Ovary (tissue), 9 donors: ENCODE measurements around the gene REPS2. TPM values are rescaled to one million over a fixed set of nuclear protein-coding genes. Genes with fewer than 3 reads are reported as not detected.

Experiments
- DNase-seq, 5 donors: peaks; one replicate each; pipeline ENCODE4 v3.0.0-alpha.2; 2019 to 2020
- H3K27ac ChIP-seq, 2 donors: fragments of 200-600 bp; one replicate each; pipeline versions ENCODE4 v1.5.1 to v1.8.0; 2019 to 2022
- H3K27me3 ChIP-seq: fragments of 200-600 bp; one replicate; pipeline ENCODE4 v1.8.0; 2022
- H3K36me3 ChIP-seq: fragments of 200-600 bp; sonication (generic); one replicate; pipeline ENCODE4 v1.5.1; 2019
- H3K4me1 ChIP-seq: one replicate; pipeline ENCODE4 v1.8.1; 2013; ENCODE audit warnings: mild to moderate bottlenecking, moderate library complexity; ENCODE audit not compliant: insufficient read depth
- H3K4me3 ChIP-seq: fragments of 200-600 bp; sonication (generic); one replicate; pipeline ENCODE4 v1.5.1; 2017
- H3K9me3 ChIP-seq, 2 donors: fragments of 200-600 bp in 1 of 2; sonication (generic) in 1 of 2; one replicate each; pipeline versions ENCODE4 v1.5.1 to v1.8.1; 2013 to 2019; ENCODE audit warnings: mild to moderate bottlenecking in 1 of 2, moderate library complexity in 1 of 2
- CTCF ChIP-seq, 3 donors: fragments of 450-650 bp in 2 of 3; fragments of 200-600 bp in 1 of 3; IDR thresholded peaks; one replicate each; pipeline versions ENCODE4 v1.5.1 to v1.8.0; 2016 to 2022; ENCODE audit warnings: antibody characterized with exemption in 3 of 3, mild to moderate bottlenecking in 1 of 3
- EP300 ChIP-seq: sonication (generic); formaldehyde crosslinking; IDR thresholded peaks from one replicate; pipeline ENCODE4 v1.6.1; 2017; ENCODE audit warnings: antibody characterized with exemption
- POLR2A ChIP-seq: fragments of 450-650 bp; IDR thresholded peaks from one replicate; pipeline ENCODE4 v1.6.1; 2017; ENCODE audit warnings: antibody characterized with exemption, mild to moderate bottlenecking, moderate library complexity
- WGBS, 3 donors: extraction: QIAGEN DNeasy Blood & Tissue Kit in 1 of 3; methylation state at CpG; one replicate each; pipeline versions ENCODE4 v1.1.5 to v1.1.7; 2013 to 2017; 5-methylcytosine and 5-hydroxymethylcytosine counted together
- intact Hi-C, 4 donors: fragments of 100-400 bp; cut with DNase I; formaldehyde crosslinking; loops; one replicate each; pipeline versions ENCODE4 v1.11.0 to v1.15.1; 2022 to 2023
- polyA plus RNA-seq, 2 donors: library from polyadenylated mRNA; stranded (reverse); fragments of 200-250 nt in 1 of 2; fragments of 350-450 nt in 1 of 2; fragmentation: Illumina TruSeq in 1 of 2; extraction: RNeasy Lipid Tissue Mini Kit (QIAGEN cat#74804) in 1 of 2; gene quantifications; one replicate each; pipeline ENCODE4 v1.2.3, GENCODE V29; 2013 to 2014
- total RNA-seq, 7 donors: library from RNA; depleted of rRNA in 2 of 7; stranded (reverse); fragments of >200 nt in 2 of 7; fragmentation: NEBNext Ultra II Directional in 3 of 7; extraction: Animal tissue kit (Norgen Biotek cat#: 25700) in 3 of 7; gene quantifications; one replicate each; pipeline versions ENCODE4 v1.1.0 to v1.2.4, GENCODE V29; 2016 to 2023
- donor health status: DM: no; HTN: no; CAD: no; lungs with moderate emphysema.
- donor health status: DM: no; HTN: no; CAD: no.
- donor health status: Bipolar disorder and iron deficiency.
- donor health status: DM: yes; HTN: yes; CAD: no.
- donor health status: DM: no; HTN: no; CAD: no.
- donor health status: DM: yes; HTN: yes; CAD: no.

REPS2 gene
- total and polyA plus RNA-seq, 9 donors, result 2.1 to 25.8 (median 15.2) TPM

DNA sequence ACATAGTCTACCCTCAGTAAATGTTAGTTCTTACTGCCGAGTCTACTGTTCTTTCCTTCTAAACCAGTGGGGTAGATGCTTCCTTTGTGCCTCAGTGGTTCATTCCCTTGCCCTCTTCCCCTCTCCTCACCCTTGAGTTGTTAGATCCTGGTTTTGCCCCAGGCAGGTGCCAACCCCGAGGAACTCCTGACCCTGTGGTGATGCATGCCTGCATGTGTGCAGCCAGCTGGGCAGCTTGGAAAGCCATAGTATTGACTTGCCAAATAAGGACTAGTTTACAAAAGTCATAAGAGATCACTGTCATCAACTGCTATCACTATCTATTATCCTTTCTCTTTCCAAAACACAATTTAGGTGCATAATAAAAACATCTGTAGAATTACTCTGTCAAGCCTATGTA lies 50.9 kb downstream of the REPS2 start:
- 65 to 71% (median 70%) methylated on average over 2 of the region's 2 CpGs for WGBS, 3 donors
- no peak for DNase-seq

GRCh38 chrX:16999275-16999674 lies 52.8 kb downstream of the REPS2 start:
- TF ChIP-seq POLR2A, result no peak

More for the DNA sequence above, 50.9 kb downstream of the REPS2 start:
- Histone ChIP-seq H3K27me3 (no peaks in the 10 kb centered on the region), H3K4me3 (no peak overlapping the region), H3K27ac (no peak overlapping the region), H3K36me3 (no peaks in the 10 kb centered on the region), H3K4me1 (no peaks in the 10 kb centered on the region), H3K9me3 (no peaks in the 10 kb centered on the region)
- intact Hi-C loops, result no loop called here
- no peak for TF ChIP-seq CTCF (IDR thresholded peaks at IDR 0.05)

GRCh38 chrX:17000751-17001150 lies 54.3 kb downstream of the REPS2 start:
- DNase-seq, result no peak
- H3K36me3 ChIP-seq, result no peaks in the 10 kb centered on the region
- no peaks in the 10 kb centered on the region for H3K27me3 ChIP-seq
- TF ChIP-seq EP300, result no peak
- no peak for TF ChIP-seq POLR2A
- TF ChIP-seq CTCF (IDR thresholded peaks at IDR 0.05), result no peak
- H3K4me3 ChIP-seq, result no peak overlapping the region
- H3K27ac ChIP-seq, result no peak overlapping the region
- intact Hi-C loops, result no loop called here
- no peaks in the 10 kb centered on the region for H3K9me3 ChIP-seq
- H3K4me1 ChIP-seq, result no peaks in the 10 kb centered on the region
- 83 to 88% (median 85%) methylated on average over 2 of the region's 2 CpGs for WGBS, 3 donors

More at GRCh38 chrX:16999275-16999674, 52.8 kb downstream of the REPS2 start:
- no peaks in the 10 kb centered on the region for H3K36me3 ChIP-seq
- no peak for DNase-seq
- H3K4me1 ChIP-seq, result no peaks in the 10 kb centered on the region
- no peak overlapping the region for H3K27ac ChIP-seq
- H3K9me3 ChIP-seq, result no peaks in the 10 kb centered on the region
- H3K4me3 ChIP-seq, result no peak overlapping the region
- H3K27me3 ChIP-seq, result no peaks in the 10 kb centered on the region
- intact Hi-C loops, result no loop called here

- no peak overlapping the region for H3K4me3 ChIP-seq
- no peak overlapping the region for H3K27ac ChIP-seq
- no peak for DNase-seq
- no peaks in the 10 kb centered on the region for H3K27me3 ChIP-seq
- intact Hi-C loops, result no loop called here
- TF ChIP-seq CTCF (IDR thresholded peaks at IDR 0.05) (no peak), POLR2A (no peak), EP300 (no peak)
- no peaks in the 10 kb centered on the region for H3K4me1 ChIP-seq
- no peaks in the 10 kb centered on the region for H3K36me3 ChIP-seq
- no peaks in the 10 kb centered on the region for H3K9me3 ChIP-seq
- WGBS, 3 donors, result 70 to 80% (median 75%) methylated on average over 3 of the region's 3 CpGs
Observed at GRCh38 chrX:17005712-17006368, 59.4 kb downstream of the REPS2 start.

- TF ChIP-seq CTCF (IDR thresholded peaks at IDR 0.05), result no peak
- TF ChIP-seq EP300, result no peak
- TF ChIP-seq POLR2A, result no peak
- Histone ChIP-seq H3K27ac (no peak overlapping the region), H3K27me3 (no peaks in the 10 kb centered on the region), H3K36me3 (no peaks in the 10 kb centered on the region), H3K4me1 (no peaks in the 10 kb centered on the region), H3K9me3 (no peaks in the 10 kb centered on the region), H3K4me3 (no peak overlapping the region)
- WGBS, 3 donors, result 60 to 68% (median 66%) methylated on average over 8 of the region's 8 CpGs
- no peak for DNase-seq
- intact Hi-C loops, result no loop called here
Observed at GRCh38 chrX:17007134-17007768, 60.8 kb downstream of the REPS2 start.
